ENCODE results near the gene NPM3.
"Not testable (repeated sequence)": the region's sequence is repeated elsewhere in the genome, so short reads cannot be mapped to it uniquely, and the experiment has no call there.

The NPM3 gene

DNA sequence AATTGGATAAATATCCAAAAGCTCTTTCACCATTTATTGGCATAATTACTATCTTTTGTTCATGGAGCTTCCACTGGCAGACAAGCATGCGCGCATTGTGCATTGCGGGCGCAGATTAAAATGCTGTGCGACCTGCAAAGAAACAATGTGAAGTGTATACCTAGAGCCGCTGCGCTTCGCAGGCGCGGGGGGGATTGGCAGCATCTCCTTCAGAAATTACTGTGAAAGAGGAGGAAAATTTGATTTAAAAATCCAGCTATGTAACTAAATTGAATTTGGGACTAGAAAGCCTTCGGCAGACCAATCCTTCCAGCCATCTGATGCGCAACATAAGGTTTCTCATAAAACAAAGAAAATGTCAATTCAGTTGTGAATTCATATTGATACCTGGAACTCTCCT, 10.3 kb upstream of the NPM3 start:
- H3K4me3 ChIP-seq (replicated peaks; ENCODE audit: low read depth, low read length), result no peak overlapping the region
- TF ChIP-seq, protein P1, sequence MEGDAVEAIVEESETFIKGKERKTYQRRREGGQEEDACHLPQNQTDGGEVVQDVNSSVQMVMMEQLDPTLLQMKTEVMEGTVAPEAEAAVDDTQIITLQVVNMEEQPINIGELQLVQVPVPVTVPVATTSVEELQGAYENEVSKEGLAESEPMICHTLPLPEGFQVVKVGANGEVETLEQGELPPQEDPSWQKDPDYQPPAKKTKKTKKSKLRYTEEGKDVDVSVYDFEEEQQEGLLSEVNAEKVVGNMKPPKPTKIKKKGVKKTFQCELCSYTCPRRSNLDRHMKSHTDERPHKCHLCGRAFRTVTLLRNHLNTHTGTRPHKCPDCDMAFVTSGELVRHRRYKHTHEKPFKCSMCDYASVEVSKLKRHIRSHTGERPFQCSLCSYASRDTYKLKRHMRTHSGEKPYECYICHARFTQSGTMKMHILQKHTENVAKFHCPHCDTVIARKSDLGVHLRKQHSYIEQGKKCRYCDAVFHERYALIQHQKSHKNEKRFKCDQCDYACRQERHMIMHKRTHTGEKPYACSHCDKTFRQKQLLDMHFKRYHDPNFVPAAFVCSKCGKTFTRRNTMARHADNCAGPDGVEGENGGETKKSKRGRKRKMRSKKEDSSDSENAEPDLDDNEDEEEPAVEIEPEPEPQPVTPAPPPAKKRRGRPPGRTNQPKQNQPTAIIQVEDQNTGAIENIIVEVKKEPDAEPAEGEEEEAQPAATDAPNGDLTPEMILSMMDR (IDR thresholded peaks at IDR 0.05; ENCODE audit: insufficient read depth, low read length, poor library complexity, severe bottlenecking), result no peak
- peaks cover 14% of the 10 kb centered on the region for H3K36me3 ChIP-seq (ENCODE audit: control insufficient read depth, insufficient read depth, low read length)

DNA sequence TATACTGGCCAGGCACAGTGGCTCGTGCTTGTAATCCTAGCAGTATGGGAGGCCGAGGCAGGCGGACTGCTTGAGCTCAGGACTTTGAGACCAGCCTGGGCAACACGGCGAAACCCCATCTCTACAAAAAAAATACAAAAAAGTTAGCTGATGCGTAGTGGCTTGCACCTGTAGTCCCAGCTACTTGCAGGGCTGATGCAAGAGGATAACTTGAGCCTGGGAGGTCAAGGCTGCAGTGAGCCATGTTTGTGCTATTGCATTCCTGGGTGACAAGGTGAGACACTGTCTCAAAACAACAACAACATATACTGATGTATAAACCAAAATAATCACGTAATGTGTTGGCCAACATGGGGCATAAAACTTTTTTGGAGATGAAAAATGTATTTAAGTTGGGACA, 6.4 kb upstream of the NPM3 start:
- peaks cover 9% of the 10 kb centered on the region for H3K36me3 ChIP-seq (ENCODE audit: control insufficient read depth, insufficient read depth, low read length)
- TF ChIP-seq, protein P1 (IDR thresholded peaks at IDR 0.05; ENCODE audit: insufficient read depth, low read length, poor library complexity, severe bottlenecking), result no peak
- H3K27me3 ChIP-seq (replicated peaks; ENCODE audit: control insufficient read depth, insufficient read depth, low read length), result no peaks in the 10 kb centered on the region
- H3K4me3 ChIP-seq (replicated peaks; ENCODE audit: low read depth, low read length), result no peak overlapping the region
- no peak for DNase-seq (ENCODE audit: extremely low read depth, insufficient read length)

More for the DNA sequence above, 10.3 kb upstream of the NPM3 start:
- DNase-seq (ENCODE audit: extremely low read depth, insufficient read length), result no peak
- H3K27me3 ChIP-seq (replicated peaks; ENCODE audit: control insufficient read depth, insufficient read depth, low read length), result no peaks in the 10 kb centered on the region

DNA sequence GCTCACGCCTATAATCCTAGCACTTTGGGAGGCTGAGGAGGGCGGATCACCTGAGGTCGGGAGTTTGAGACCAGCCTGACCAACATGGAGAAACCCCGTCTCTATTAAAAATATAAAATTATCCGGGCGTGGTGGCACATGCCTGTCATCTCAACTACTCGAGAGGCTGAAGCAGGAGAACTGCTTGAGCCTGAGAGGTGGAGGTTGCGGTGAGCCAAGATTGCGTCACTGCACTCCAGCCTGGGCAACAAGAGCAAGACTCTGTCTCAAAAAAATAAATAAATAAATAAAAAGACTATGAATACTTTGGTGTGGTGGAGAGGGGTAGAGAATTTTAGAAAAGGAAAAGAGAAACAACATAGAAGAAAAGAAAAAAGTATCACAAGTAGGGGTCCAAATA, 6.0 kb upstream of the NPM3 start:
- not testable (repeated sequence) for H3K36me3 ChIP-seq (ENCODE audit: control insufficient read depth, insufficient read depth, low read length); DNase-seq (ENCODE audit: extremely low read depth, insufficient read length); H3K27me3 ChIP-seq (replicated peaks; ENCODE audit: control insufficient read depth, insufficient read depth, low read length); H3K4me3 ChIP-seq (replicated peaks; ENCODE audit: low read depth, low read length)

DNA sequence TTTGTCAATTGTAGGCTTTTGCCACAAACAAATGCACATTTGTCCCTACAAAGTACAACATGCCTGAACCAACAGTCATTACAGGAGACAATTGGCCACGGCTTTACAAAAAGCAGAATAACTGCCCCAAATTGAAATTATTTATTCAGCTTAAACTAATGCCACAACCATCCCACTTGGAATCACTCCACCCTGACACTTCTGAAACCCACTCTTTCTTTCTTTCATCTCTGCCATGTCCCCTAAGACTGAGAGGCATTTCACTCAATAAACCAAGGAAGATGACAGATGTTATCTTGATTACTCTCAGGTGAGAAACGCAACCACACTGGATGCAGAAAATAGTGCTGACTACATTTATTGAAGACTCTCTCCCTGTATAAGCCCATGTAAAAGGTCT, 2.6 kb upstream of the NPM3 start:
- TF ChIP-seq, protein P1 (IDR thresholded peaks at IDR 0.05; ENCODE audit: insufficient read depth, low read length, poor library complexity, severe bottlenecking), result no peak
- H3K4me3 ChIP-seq (replicated peaks; ENCODE audit: low read depth, low read length), result no peak overlapping the region
- DNase-seq (ENCODE audit: extremely low read depth, insufficient read length), result no peak
- no peaks in the 10 kb centered on the region for H3K27me3 ChIP-seq (replicated peaks; ENCODE audit: control insufficient read depth, insufficient read depth, low read length)
- peaks cover 3% of the 10 kb centered on the region for H3K36me3 ChIP-seq (ENCODE audit: control insufficient read depth, insufficient read depth, low read length)

DNA sequence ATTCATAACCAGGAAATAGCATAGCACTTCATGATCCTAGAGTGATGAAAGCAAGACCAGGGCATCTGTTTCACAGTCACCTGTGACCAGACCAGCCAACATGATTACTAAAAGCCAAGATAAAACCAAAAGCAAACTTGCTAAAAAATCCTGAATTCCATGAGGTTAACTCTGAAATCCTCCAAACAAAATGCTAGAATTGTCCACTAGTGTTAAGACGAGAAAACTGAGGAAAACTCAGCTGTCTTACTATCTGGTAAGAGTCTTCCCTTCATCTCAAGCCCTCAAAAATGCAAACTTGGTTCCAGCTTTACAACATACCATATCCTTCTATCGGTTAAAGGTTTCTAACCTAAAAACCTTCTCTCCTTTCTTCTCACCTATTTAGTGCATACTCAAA, 1.3 kb upstream of the NPM3 start:
- TF ChIP-seq, protein P1 (IDR thresholded peaks at IDR 0.05; ENCODE audit: insufficient read depth, low read length, poor library complexity, severe bottlenecking), result no peak
- Histone ChIP-seq H3K27me3 (replicated peaks; ENCODE audit: control insufficient read depth, insufficient read depth, low read length) (no peaks in the 10 kb centered on the region), H3K36me3 (ENCODE audit: control insufficient read depth, insufficient read depth, low read length) (peaks cover 3% of the 10 kb centered on the region), H3K4me3 (replicated peaks; ENCODE audit: low read depth, low read length) (no peak overlapping the region)
- no peak for DNase-seq (ENCODE audit: extremely low read depth, insufficient read length)

DNA sequence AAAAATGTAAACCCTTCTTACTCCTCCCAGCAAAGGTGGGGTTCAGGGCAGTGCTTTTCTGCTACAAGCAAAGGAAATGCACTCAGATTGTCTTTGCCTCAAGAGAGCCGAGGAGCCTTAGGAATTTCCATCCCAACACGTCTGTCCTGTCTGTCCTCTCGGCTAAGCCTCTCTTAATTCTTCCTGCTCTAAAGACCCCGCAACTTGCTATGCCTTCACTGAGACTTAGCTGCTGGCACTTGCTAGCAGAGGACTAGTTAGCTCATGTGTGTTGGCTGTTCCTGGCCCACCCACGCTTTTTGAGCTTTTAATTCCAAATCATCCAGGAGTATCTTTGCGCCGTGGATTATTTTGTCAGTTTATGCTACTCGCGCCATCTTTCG, 481 bp upstream of the NPM3 start:
- TF ChIP-seq, protein P1 (IDR thresholded peaks at IDR 0.05; ENCODE audit: insufficient read depth, low read length, poor library complexity, severe bottlenecking), result no peak
- Histone ChIP-seq H3K27me3 (replicated peaks; ENCODE audit: control insufficient read depth, insufficient read depth, low read length) (no peaks in the 10 kb centered on the region), H3K36me3 (ENCODE audit: control insufficient read depth, insufficient read depth, low read length) (peaks cover 2% of the 10 kb centered on the region; the same call in 1 of the 2 replicates), H3K4me3 (replicated peaks; ENCODE audit: low read depth, low read length) (peak overlapping the region; percentile 86)
- DNase-seq (ENCODE audit: extremely low read depth, insufficient read length), result no peak

All from GM06990 (cell line).